Measurements from ENCODE around the gene SMARCC2. TPM values are rescaled to one million over a fixed set of nuclear protein-coding genes. Genes with fewer than 3 reads are reported as not detected.

Gene SMARCC2
- 42.2 and 53.4 TPM in 2 replicates for total RNA-seq

DNA sequence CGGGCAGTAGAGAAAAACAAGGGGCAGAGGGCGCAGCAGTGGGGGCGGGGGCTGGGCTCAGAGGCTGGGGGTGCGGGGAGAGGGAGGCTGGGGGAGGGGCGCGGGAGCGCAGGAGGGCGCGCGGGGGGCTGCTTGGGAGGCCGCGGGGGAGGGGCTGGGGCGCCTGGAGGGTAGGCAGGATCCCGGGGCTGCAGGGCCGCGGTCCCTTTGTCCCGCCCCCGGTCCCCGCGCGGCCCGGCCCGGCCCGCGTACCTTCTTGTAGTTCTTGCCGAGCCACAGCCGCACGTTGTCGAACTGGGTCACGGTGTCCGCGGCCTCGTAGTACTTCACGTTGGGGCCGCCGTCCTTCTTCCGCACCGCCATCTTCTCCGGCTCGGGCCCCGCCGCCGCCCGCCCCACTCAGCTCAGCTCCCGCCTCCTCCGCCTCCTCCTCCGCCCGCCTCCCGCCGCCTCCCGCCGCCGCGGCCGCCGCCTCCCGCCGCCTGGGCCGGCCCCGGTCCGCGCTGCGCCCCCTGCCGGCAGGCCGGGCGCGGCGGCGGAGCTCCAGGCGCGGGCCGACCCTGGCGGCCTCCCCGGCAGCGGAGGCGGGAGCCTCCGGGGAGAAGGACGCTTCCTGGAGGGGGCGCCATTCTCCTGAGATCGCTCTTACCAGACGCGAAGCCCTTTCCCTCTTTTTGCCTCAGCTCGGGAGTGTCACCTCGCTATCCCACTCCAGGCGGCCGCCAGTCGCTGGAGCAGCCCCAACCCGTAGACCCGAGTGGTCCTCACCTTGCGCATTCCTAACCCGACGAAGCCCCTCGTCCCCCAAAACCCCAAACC lies at the start of gene SMARCC2:
TSS of gene SMARCC2 (minus strand) at position 385 of the 819 bp plus-strand sequence. CDS start at position 363, 22 bp downstream.

DNA sequence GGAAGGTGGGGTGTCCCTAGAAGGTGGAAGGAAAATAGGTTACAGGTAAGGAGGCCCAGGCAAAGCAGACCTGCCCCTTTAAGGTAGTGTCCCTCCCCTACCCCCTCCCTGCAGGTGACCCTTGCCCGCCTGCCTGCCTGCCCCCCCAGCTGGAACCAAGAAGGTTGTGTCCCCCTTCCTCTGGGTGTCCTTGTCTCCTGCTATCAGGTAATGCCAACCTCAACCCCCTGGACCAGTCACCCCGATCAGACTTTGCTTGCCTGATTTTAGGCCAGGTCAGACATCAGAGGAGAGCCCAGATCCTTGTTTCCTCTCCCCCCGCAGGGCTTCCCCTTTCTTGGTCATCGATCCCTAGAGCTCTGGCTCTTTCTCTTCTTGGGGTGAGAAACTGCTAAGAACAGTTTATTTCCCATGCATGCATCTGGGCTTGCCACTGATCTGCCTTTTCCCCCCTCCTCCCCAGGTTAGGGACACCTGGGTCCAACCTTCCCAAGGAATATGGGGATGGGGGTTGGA lies 40.7 kb upstream of the SMARCC2 start, which contains the start of gene SLC39A5:
TSS of gene SLC39A5 (plus strand) at position 136 of the 516 bp plus-strand sequence. CDS start 1,224 bp downstream, outside the sequence.

DNA sequence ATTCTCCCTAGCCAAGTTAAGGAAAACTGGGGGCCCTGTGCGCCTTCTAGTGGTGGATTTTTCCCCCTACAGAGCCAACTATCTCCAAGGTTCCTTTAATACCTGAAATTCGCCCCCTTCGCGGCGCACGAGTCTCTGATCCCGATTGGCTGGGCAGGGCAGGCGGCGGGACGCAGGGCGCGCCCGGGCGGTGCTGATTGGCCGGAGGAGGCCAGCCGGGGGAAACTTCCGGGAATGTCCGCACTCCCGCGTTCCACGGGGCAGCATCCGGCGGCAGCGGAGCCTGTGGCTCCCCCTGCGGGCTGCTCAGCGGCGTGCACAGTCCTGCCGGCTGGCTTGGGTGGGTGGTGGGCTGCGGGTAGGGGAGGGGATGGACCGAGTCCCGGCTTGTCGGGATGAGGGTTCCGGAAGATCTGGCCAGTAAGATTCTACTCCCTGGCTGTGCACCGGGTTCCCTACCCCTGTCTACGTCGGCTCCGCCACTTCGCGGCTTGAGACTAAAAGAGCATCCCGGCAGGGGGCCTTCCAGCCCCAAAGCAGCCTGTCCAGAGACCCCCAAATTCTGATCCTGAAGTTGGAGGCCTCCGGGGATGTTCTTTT lies 34.9 kb upstream of the SMARCC2 start, which contains the start of gene NABP2:
TSS of gene NABP2 (plus strand) at position 241 of the 600 bp plus-strand sequence. CDS start 515 bp downstream, outside the sequence.

DNA sequence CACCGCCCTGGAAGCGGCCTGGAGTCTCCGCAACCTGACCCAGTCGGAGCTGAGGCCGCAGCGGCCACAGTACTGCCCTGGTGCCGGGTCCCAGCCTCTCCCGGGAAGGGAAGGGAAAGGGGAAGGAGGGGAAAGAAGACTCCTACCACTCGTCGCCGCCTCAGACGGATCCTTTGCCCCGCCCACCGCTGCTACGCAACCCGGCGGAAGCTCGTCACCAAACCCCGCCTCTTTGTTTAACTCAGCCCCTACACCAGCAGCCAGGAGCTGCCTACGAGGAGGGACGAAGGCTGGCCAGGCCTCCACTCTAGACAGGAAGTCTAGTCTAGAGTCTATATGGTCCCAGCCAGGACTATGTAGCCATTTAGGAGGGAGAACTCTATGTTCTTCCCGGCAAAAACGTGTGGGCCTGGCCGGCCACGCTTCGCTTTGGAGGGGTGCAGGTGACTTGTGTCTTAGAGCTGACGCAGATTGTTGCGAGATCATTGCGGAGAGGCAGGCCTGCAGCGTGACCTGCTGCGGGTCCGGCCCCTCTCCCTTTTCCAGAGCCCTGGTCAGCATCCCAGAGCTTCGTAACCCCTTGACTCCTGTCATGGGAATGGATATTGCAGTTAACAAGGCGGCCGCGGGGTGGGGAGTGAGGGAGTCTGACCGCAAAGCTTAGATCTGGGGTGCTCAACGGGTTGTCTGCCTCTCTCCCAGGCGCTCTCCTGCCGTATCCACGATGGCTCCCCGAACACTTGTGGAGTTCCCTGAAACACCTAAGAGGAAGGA lies 32.7 kb upstream of the SMARCC2 start, which contains the start of gene RNF41:
TSS of gene RNF41 (minus strand) at position 166 of the 774 bp plus-strand sequence. CDS start 7,875 bp downstream, outside the sequence.

DNA sequence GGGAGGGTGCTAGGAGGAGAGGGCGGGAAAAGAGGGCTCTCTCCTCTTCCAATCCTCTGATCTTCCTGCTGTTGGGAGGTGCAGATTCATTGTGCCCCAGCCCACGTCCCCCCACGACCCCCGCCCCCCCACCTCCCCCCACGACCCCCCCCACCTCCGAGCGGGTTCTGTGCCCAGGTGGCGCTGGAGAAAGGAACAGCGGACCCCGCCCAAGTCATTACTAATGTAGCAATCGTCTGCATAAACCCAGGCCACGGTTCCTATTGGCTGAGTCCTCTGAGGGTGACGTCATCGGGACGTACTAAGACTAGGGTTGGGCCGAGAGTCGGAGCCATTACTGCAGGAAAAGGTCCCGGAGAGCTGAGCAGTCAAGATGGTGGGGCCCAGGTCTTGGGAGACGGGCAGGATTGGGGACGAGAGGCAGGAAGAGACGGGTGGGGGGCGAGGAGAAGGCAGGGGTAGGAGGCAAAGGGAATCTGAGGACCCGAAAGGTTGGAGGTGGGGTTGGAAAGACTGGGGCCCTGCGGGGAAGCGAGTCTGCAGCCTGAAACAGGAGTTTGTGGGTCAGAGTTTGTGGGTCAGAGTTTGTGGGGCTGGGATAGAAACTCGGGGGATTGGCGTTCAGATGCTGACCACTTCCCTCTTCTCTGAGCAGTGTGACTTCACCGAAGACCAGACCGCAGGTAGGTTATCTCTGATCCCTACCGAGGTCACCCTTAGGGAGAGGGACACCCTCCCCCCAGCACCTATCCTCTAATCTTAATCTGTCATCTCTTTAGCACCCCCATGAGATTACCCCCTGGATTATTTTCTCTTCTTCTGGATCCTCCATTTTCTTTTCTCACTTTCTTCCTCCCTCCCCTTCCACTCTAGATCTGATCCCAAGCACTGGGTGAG lies 31.0 kb downstream of the SMARCC2 start, which contains the start of gene MYL6:
TSS of gene MYL6 (plus strand) at position 331 of the 897 bp plus-strand sequence. CDS start at position 374, 43 bp downstream.

DNA sequence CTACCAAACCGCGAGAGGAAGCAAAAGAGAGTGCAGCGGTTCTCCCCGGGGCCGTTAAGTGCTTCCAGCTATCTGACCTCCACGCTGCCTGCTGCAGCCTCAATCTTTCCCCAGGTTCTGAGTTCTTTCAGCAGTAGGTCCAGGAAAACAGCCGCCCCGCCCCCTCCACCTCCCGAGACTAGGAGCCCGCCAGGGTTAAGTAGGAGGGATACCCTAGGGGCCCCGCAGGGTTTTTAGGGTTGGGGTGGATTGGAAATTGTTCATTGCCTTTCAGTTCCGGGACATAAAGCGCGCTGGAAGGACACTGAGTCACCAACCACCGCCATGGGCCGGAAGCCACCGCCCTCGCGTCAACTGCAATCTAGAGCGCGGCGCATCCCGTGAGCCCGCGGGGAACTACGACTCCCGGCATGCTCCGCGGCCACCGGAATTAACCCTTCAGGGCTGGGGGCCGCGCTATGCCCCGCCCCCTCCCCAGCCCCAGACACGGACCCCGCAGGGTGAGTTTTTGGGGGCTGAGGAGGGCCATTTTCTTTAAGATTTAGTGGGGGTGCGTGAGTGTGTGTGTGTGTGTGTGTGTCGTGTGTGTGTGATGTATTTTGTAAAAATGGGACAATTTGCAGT lies 37.0 kb downstream of the SMARCC2 start, which contains the start of gene MYL6B:
TSS of gene MYL6B (plus strand) at position 456 of the 624 bp plus-strand sequence. CDS start 1,332 bp downstream, outside the sequence.

DNA sequence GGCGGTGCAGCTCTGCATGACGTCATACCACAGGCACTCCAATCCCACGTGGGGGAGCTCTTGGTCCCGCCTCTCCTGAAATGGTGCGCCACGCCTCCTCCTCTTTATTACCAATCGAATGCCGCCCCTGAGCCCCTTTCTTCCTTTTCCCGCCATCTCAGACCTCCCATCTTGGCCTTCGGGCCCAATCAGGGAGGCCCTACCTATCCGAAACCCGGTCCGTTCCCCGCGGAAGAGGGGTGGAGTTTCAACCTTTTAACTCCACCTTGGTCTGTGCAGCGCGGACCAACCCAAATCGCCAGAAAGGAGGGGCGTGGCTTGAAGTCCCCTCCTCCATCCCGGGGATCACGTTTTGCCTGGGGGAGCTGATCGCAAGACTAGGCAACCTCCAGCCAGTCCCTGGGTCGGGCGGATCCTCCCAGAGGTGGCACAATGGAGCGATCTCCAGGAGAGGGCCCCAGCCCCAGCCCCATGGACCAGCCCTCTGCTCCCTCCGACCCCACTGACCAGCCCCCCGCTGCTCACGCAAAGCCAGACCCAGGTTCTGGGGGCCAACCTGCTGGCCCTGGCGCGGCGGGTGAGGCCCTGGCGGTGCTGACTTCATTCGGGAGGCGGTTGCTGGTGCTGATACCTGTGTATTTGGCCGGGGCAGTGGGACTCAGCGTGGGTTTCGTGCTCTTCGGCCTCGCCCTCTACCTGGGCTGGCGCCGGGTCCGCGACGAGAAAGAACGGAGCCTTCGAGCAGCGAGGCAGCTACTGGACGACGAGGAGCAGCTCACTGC lies 61.2 kb downstream of the SMARCC2 start, which contains the start of gene ESYT1:
TSS of gene ESYT1 (plus strand) at position 380 of the 782 bp plus-strand sequence. CDS start at position 433, 53 bp downstream.

DNA sequence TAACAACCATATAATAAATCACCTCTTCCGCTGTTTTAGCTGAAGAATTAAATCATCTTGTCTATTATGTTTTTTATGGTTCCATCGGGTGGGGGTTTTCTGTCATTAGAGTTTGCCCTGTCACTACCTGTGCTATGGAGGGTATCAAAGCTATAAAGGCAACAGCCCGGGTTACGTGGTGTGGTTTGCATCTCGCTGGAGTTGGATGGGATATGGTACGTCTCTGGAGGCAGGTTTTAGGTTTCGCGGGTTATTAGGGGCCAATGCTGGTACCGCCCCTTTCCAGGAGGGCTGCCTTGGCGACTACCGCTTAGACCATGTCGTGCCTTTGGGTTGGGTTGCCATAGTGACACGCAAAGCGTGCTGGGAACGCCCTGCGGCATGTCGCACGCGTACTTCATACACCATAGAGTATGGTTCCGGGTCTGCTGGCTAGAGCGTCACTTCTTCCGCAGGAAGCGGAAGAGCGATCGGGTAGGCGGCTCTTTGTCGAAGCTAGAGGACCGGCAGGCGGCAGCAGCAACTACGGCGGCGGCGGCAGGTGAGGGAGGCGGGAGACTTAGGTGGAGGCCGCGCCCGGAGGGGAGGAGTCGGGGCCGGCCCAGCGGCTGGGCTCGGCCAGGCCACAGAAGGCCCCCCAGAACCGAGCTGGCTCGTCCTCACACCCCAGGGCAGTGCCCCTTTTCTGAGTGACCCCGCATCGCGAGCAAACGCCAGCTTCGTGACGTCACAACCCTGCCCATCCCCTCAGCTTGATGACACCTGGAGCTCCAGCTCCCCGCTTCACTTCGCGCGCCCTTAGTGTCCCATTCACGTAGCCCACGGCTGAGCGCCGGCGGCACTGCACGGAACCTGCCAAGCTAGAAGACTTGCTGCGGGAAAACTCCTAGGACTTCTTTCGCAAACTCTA lies 71.2 kb downstream of the SMARCC2 start, which contains the start of gene ZC3H10:
TSS of gene ZC3H10 (plus strand) at position 489 of the 910 bp plus-strand sequence. CDS start 2,297 bp downstream, outside the sequence.

DNA sequence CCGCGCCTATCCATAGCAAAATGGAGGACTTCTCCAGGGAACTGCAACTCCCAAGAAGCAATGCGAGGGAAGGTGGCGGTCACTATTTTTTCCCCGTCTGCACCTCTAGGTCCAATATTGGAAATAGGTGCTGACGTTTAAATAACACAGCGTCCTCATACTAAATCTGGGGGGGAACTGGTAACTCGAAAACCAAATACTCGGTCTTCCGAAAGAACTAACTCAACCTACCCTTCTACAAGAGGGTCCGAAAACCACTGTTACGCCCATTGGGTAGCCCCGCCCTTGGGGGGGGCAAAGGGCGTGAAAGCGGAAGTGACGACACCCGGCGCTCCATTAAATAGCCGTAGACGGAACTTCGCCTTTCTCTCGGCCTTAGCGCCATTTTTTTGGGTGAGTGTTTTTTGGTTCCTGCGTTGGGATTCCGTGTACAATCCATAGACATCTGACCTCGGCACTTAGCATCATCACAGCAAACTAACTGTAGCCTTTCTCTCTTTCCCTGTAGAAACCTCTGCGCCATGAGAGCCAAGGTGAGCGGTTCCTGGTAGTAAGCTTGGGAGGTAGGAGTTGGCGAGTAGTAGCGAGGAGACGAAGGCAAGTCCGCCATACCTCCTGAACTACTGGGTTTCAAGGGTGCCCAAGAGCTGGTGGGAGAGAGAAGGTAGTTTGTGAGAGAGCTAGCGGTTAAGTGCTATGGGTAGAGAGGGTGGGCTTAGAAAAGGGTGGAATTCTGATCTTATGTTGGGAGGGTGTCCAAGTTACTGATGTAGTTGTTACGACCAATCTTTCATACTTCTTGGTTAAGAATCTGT lies 72.8 kb downstream of the SMARCC2 start, which contains the start of gene RPL41:
TSS of gene RPL41 (plus strand) at position 367 of the 815 bp plus-strand sequence.

Other genes with a start within 250 kb of the SMARCC2 start
- gene PMEL, start 223.4 kb downstream of the SMARCC2 start, total RNA-seq, result 0.19 and 0.27 TPM in 2 replicates
- gene CDK2, start 222.7 kb downstream of the SMARCC2 start, total RNA-seq, result 16.0 and 22.1 TPM in 2 replicates
- gene RAB5B, start 215.4 kb downstream of the SMARCC2 start, total RNA-seq, result 28.2 and 39.9 TPM in 2 replicates
- gene SUOX, start 192.2 kb downstream of the SMARCC2 start, total RNA-seq, result 10.0 and 13.5 TPM in 2 replicates
- gene IKZF4, start 168.4 kb downstream of the SMARCC2 start, total RNA-seq, result 0.38 and 0.45 TPM in 2 replicates
- gene RPS26, start 147.6 kb downstream of the SMARCC2 start, total RNA-seq, result 95.3 and 130 TPM in 2 replicates
- 0.18 TPM in 1 of 2 replicates, not detected in the other for gene ERBB3, start 109.3 kb downstream of the SMARCC2 start, total RNA-seq
- 192 and 236 TPM in 2 replicates for gene PA2G4, start 84.9 kb downstream of the SMARCC2 start, total RNA-seq
- gene RPL41, start 72.8 kb downstream of the SMARCC2 start, total RNA-seq, result 3,974 and 4,205 TPM in 2 replicates
- gene ZC3H10, start 71.2 kb downstream of the SMARCC2 start, total RNA-seq, result 5.1 and 6.2 TPM in 2 replicates
- 227 and 255 TPM in 2 replicates for gene ESYT1, start 61.2 kb downstream of the SMARCC2 start, total RNA-seq
- 83.9 and 94.6 TPM in 2 replicates for gene MYL6B, start 36.9 kb downstream of the SMARCC2 start, total RNA-seq
- gene MYL6, start 31.1 kb downstream of the SMARCC2 start, total RNA-seq, result 4,931 and 5,496 TPM in 2 replicates
- 103 and 144 TPM in 2 replicates for gene RNF41, start 32.4 kb upstream of the SMARCC2 start, total RNA-seq
- 22.6 and 29.8 TPM in 2 replicates for gene NABP2, start 34.9 kb upstream of the SMARCC2 start, total RNA-seq
- gene SLC39A5, start 40.6 kb upstream of the SMARCC2 start, total RNA-seq, result not detected in 2 replicates
- gene ANKRD52, start 68.9 kb upstream of the SMARCC2 start, total RNA-seq, result 16.0 and 22.5 TPM in 2 replicates
- 5.5 and 6.3 TPM in 2 replicates for gene COQ10A, start 77.5 kb upstream of the SMARCC2 start, total RNA-seq
- gene CS, start 110.8 kb upstream of the SMARCC2 start, total RNA-seq, result 115 and 136 TPM in 2 replicates
- 45.4 and 74.6 TPM in 2 replicates for gene CNPY2, start 126.5 kb upstream of the SMARCC2 start, total RNA-seq
- 9.3 and 21.7 TPM in 2 replicates for gene PAN2, start 144.5 kb upstream of the SMARCC2 start, total RNA-seq
- gene IL23A, start 149.4 kb upstream of the SMARCC2 start, total RNA-seq, result not detected in 2 replicates
- gene STAT2, start 170.6 kb upstream of the SMARCC2 start, total RNA-seq, result 56.8 and 68.1 TPM in 2 replicates
- not detected in 2 replicates for gene APOF, start 173.4 kb upstream of the SMARCC2 start, total RNA-seq

Data from endothelial cell of coronary artery (primary cell).